ENCODE results near the gene SWT1.
"Not testable (repeated sequence)": the region's sequence is repeated elsewhere in the genome, so short reads cannot be mapped to it uniquely, and the experiment has no call there.

The SWT1 gene

GRCh38 chr1:185229981-185230380 lies 73.0 kb downstream of the SWT1 start:
- no peak overlapping the region for H3K4me3 ChIP-seq (ENCODE audit: low read depth, low read length)
- H3K36me3 ChIP-seq (ENCODE audit: control insufficient read depth, insufficient read depth, low read length): no peaks in the 10 kb centered on the region
- H2AFZ ChIP-seq: no peak overlapping the region
- no peaks in the 10 kb centered on the region for H3K4me1 ChIP-seq
- TF ChIP-seq CTCF (IDR thresholded peaks at IDR 0.05): no peak
- H3K79me2 ChIP-seq: no peaks in the 10 kb centered on the region
- H3K4me2 ChIP-seq (ENCODE audit: low read length): no peak overlapping the region
- H3K9ac ChIP-seq: no peak overlapping the region
- no peak overlapping the region for H3K27ac ChIP-seq
- H3K27me3 ChIP-seq (ENCODE audit: control insufficient read depth, insufficient read depth, low read length): no peaks in the 10 kb centered on the region
- no peaks in the 10 kb centered on the region for H3K9me3 ChIP-seq (ENCODE audit: control insufficient read depth, low read length)

- no peaks in the 10 kb centered on the region for H3K36me3 ChIP-seq (ENCODE audit: control insufficient read depth, insufficient read depth, low read length)
- H2AFZ ChIP-seq: no peak overlapping the region
- H3K27me3 ChIP-seq (ENCODE audit: control insufficient read depth, insufficient read depth, low read length): no peaks in the 10 kb centered on the region
- no peak overlapping the region for H3K9ac ChIP-seq
- no peaks in the 10 kb centered on the region for H3K79me2 ChIP-seq
- no peak overlapping the region for H3K4me2 ChIP-seq (ENCODE audit: low read length)
- H3K9me3 ChIP-seq (ENCODE audit: control insufficient read depth, low read length): no peaks in the 10 kb centered on the region
- no peak for TF ChIP-seq CTCF (IDR thresholded peaks at IDR 0.05)
- no peaks in the 10 kb centered on the region for H3K4me1 ChIP-seq
- no peak overlapping the region for H3K27ac ChIP-seq
- no peak overlapping the region for H3K4me3 ChIP-seq (ENCODE audit: low read depth, low read length)
Observed at GRCh38 chr1:185232874-185233273, 75.9 kb downstream of the SWT1 start.

GRCh38 chr1:185234183-185234582 lies 77.2 kb downstream of the SWT1 start:
- H3K36me3 ChIP-seq (ENCODE audit: control insufficient read depth, insufficient read depth, low read length); H3K4me3 ChIP-seq (ENCODE audit: low read depth, low read length); H3K27me3 ChIP-seq (ENCODE audit: control insufficient read depth, insufficient read depth, low read length); H3K9me3 ChIP-seq (ENCODE audit: control insufficient read depth, low read length); H3K4me1 ChIP-seq; H3K4me2 ChIP-seq (ENCODE audit: low read length); H3K27ac ChIP-seq; H3K9ac ChIP-seq; H2AFZ ChIP-seq; H3K79me2 ChIP-seq: not testable (repeated sequence)

- not testable (repeated sequence) for H3K4me3 ChIP-seq (ENCODE audit: low read depth, low read length)
Observed at GRCh38 chr1:185237176-185237575, 80.2 kb downstream of the SWT1 start.

GRCh38 chr1:185237661-185238060 lies 80.7 kb downstream of the SWT1 start:
- peaks cover 3% of the 10 kb centered on the region for H3K4me1 ChIP-seq
- H3K79me2 ChIP-seq: no peaks in the 10 kb centered on the region
- no peak overlapping the region for H3K27ac ChIP-seq
- no peaks in the 10 kb centered on the region for H3K9me3 ChIP-seq (ENCODE audit: control insufficient read depth, low read length)
- H3K9ac ChIP-seq: no peak overlapping the region
- H3K4me3 ChIP-seq (ENCODE audit: low read depth, low read length): no peak overlapping the region
- H3K36me3 ChIP-seq (ENCODE audit: control insufficient read depth, insufficient read depth, low read length): no peaks in the 10 kb centered on the region
- no peak overlapping the region for H2AFZ ChIP-seq
- H3K27me3 ChIP-seq (ENCODE audit: control insufficient read depth, insufficient read depth, low read length): no peaks in the 10 kb centered on the region
- TF ChIP-seq CTCF (IDR thresholded peaks at IDR 0.05): no peak
- no peak overlapping the region for H3K4me2 ChIP-seq (ENCODE audit: low read length)

More at GRCh38 chr1:185237176-185237575, 80.2 kb downstream of the SWT1 start:
- H2AFZ ChIP-seq; H3K9me3 ChIP-seq (ENCODE audit: control insufficient read depth, low read length); H3K4me1 ChIP-seq; H3K4me2 ChIP-seq (ENCODE audit: low read length); H3K79me2 ChIP-seq; H3K36me3 ChIP-seq (ENCODE audit: control insufficient read depth, insufficient read depth, low read length); H3K27me3 ChIP-seq (ENCODE audit: control insufficient read depth, insufficient read depth, low read length); H3K27ac ChIP-seq; H3K9ac ChIP-seq: not testable (repeated sequence)

GRCh38 chr1:185238447-185238846 lies 81.5 kb downstream of the SWT1 start:
- H3K9me3 ChIP-seq (ENCODE audit: control insufficient read depth, low read length): no peaks in the 10 kb centered on the region
- peak; percentile 14 for TF ChIP-seq CTCF (IDR thresholded peaks at IDR 0.05)
- no peak overlapping the region for H3K4me3 ChIP-seq (ENCODE audit: low read depth, low read length)
- peaks cover 3% of the 10 kb centered on the region for H3K4me1 ChIP-seq
- no peak overlapping the region for H3K9ac ChIP-seq
- H3K4me2 ChIP-seq (ENCODE audit: low read length): no peak overlapping the region
- H3K79me2 ChIP-seq: no peaks in the 10 kb centered on the region
- H3K36me3 ChIP-seq (ENCODE audit: control insufficient read depth, insufficient read depth, low read length): no peaks in the 10 kb centered on the region
- no peaks in the 10 kb centered on the region for H3K27me3 ChIP-seq (ENCODE audit: control insufficient read depth, insufficient read depth, low read length)
- no peak overlapping the region for H3K27ac ChIP-seq
- no peak overlapping the region for H2AFZ ChIP-seq
